SK-N-MC (cell line): ENCODE results near the gene GMPPA.

Source experiments
- EZH2 ChIP-seq: fragments of 200-600 bp; sonication (generic); IDR thresholded peaks from one replicate; pipeline ENCODE4 v1.6.1; 2017; ENCODE audit warnings: antibody characterized with exemption
- FOXP2 ChIP-seq: optimal IDR thresholded peaks from 2 replicates; pipeline ENCODE3; 2011; ENCODE audit warnings: mild to moderate bottlenecking, moderate library complexity; ENCODE audit not compliant: insufficient read depth; ENCODE audit errors: extremely low read length, control extremely low read depth
- POLR2AphosphoS5 ChIP-seq: IDR thresholded peaks from 2 replicates; pipeline ENCODE4 v1.6.1; 2012; ENCODE audit warnings: mild to moderate bottlenecking, low read depth, low read length, borderline replicate concordance

GRCh38 chr2:219544567-219544966 is 45.9 kb downstream of the GMPPA start:
- TF ChIP-seq EZH2 = no peak
- no peak for TF ChIP-seq POLR2AphosphoS5
- no peak for TF ChIP-seq FOXP2
